Keratinocyte (primary cell): ENCODE measurements around the gene TMEM88. TPM values are rescaled to one million over a fixed set of nuclear protein-coding genes. Genes with fewer than 3 reads are reported as not detected.

Experiments
- DNase-seq: peaks from one replicate; pipeline ENCODE4 v3.0.0-alpha.2; 2011; ENCODE audit warnings: low read depth, missing footprints, low spot score
- FAIRE-seq: peaks from 2 replicates; lab custom pipeline; 2011; peaks lifted over from hg19 to GRCh38; lab: Jason Lieb, UNC
- H2AFZ ChIP-seq: 2 replicates; pipeline ENCODE4 v1.6.0; 2012; ENCODE audit warnings: low read length, control low read depth, inconsistent platforms; ENCODE audit not compliant: control insufficient read depth
- H3K27ac ChIP-seq: 2 replicates; pipeline ENCODE4 v1.5.1; 2011; ENCODE audit warnings: low read length; ENCODE audit not compliant: control insufficient read depth, insufficient read depth
- H3K27me3 ChIP-seq: 3 replicates; pipeline ENCODE4 v1.6.0; 2011; ENCODE audit warnings: low read length; ENCODE audit not compliant: control insufficient read depth, insufficient read depth; ENCODE audit errors: extremely low read depth
- H3K36me3 ChIP-seq, 2 experiments: 2 replicates in 1 of 2; 3 replicates in 1 of 2; pipeline ENCODE4 v1.5.1; 2011; ENCODE audit warnings: low read length in 2 of 2, mild to moderate bottlenecking in 1 of 2; ENCODE audit not compliant: control insufficient read depth in 2 of 2, insufficient read depth in 2 of 2; ENCODE audit errors: extremely low read depth in 1 of 2
- H3K4me1 ChIP-seq: 3 replicates; pipeline ENCODE4 v1.5.1; 2011; ENCODE audit warnings: low read length; ENCODE audit not compliant: control insufficient read depth, insufficient read depth; ENCODE audit errors: extremely low read depth
- H3K4me2 ChIP-seq: 3 replicates; pipeline ENCODE4 v1.6.0; 2011; ENCODE audit warnings: low read depth, low read length; ENCODE audit not compliant: control insufficient read depth, insufficient read depth; ENCODE audit errors: extremely low read depth
- H3K4me3 ChIP-seq, 3 experiments: fragments of 200-600 bp in 1 of 3; sonication (generic) in 1 of 3; 2 replicates in 2 of 3; 3 replicates in 1 of 3; pipeline ENCODE4 v1.5.1; 2011 to 2016; ENCODE audit warnings: low read length in 3 of 3, mild to moderate bottlenecking in 3 of 3, control low read depth in 2 of 3, inconsistent platforms in 1 of 3, low read depth in 1 of 3, mixed read lengths in 1 of 3, mixed run types in 1 of 3, moderate library complexity in 1 of 3; ENCODE audit not compliant: control insufficient read depth in 2 of 3, insufficient read depth in 2 of 3; ENCODE audit errors: extremely low read depth in 1 of 3
- H3K79me2 ChIP-seq: 2 replicates; pipeline ENCODE4 v1.6.0; 2012; ENCODE audit warnings: low read length; ENCODE audit not compliant: control insufficient read depth, insufficient read depth
- H3K9ac ChIP-seq: 3 replicates; pipeline ENCODE4 v1.6.0; 2011; ENCODE audit warnings: low read length; ENCODE audit not compliant: control insufficient read depth, insufficient read depth; ENCODE audit errors: extremely low read depth
- H3K9me1 ChIP-seq: 3 replicates; pipeline ENCODE4 v1.6.0; 2011; ENCODE audit warnings: low read length; ENCODE audit not compliant: control insufficient read depth, insufficient read depth; ENCODE audit errors: extremely low read depth
- H3K9me3 ChIP-seq: 2 replicates; pipeline ENCODE4 v1.5.1; 2012; ENCODE audit warnings: low read depth, low read length; ENCODE audit not compliant: control insufficient read depth
- H4K20me1 ChIP-seq: 3 replicates; pipeline ENCODE4 v1.6.0; 2011; ENCODE audit warnings: low read length; ENCODE audit not compliant: control insufficient read depth, insufficient read depth; ENCODE audit errors: extremely low read depth
- CTCF ChIP-seq, 3 experiments: IDR thresholded peaks in 1 of 3; conservative IDR thresholded peaks in 1 of 3; optimal IDR thresholded peaks in 1 of 3; 2 replicates in 2 of 3; 3 replicates in 1 of 3; pipeline versions ENCODE3 to v1.5.1; 2011; ENCODE audit warnings: low read length in 3 of 3, mild to moderate bottlenecking in 3 of 3, moderate library complexity in 2 of 3, control low read depth in 1 of 3, inconsistent platforms in 1 of 3; ENCODE audit not compliant: insufficient read depth in 2 of 3; ENCODE audit errors: extremely low read depth in 1 of 3
- EZH2 ChIP-seq: IDR thresholded peaks from one replicate; pipeline ENCODE4 v1.6.1; 2012; ENCODE audit warnings: inconsistent platforms, mild to moderate bottlenecking, low read length, moderate library complexity
- dilution Hi-C: fragments of 300-500 bp; cut with MboI; formaldehyde crosslinking; loops from one replicate; pipeline ENCODE4 v1.7.0; 2020; ENCODE audit warnings: low sequenced_read_pairs; ENCODE audit not compliant: extremely low pct_ligation_motif_present
- polyA plus RNA-seq, 5 experiments: library from polyadenylated mRNA; depleted of rRNA in 3 of 5; stranded (reverse) in 3 of 5; stranded (forward) in 1 of 5; unstranded in 1 of 5; fragments of >200 nt; gene quantifications; 1 replicate in 1 of 5; 2 replicates in 3 of 5; 3 replicates in 1 of 5; pipeline versions ENCODE4 v1.2.1 to v1.2.3, GENCODE V29; 2011 to 2012; ENCODE audit warnings: missing spikeins in 2 of 5, low read depth in 1 of 5, low replicate concordance in 1 of 5

The TMEM88 gene
- polyA plus RNA-seq, 1 donor (not counting 4 experiments of a cell fraction or from before 2014, with no cell fraction given): 0.45 TPM

- Histone ChIP-seq H4K20me1 (peaks cover 11% of the 10 kb centered on the region), H3K27me3 (no peaks in the 10 kb centered on the region), H3K27ac (no peak overlapping the region), H3K79me2 (peaks cover 25% of the 10 kb centered on the region), H3K9me1 (no peaks in the 10 kb centered on the region), H3K4me3 (no peak overlapping the region), H3K9me3 (no peaks in the 10 kb centered on the region), H3K36me3 (peaks cover 37 to 44% of the 10 kb centered on the region in 2 experiments), H3K4me1 (peaks cover 21% of the 10 kb centered on the region), H3K9ac (no peak overlapping the region), H2AFZ (no peak overlapping the region), H3K4me2 (no peak overlapping the region)
- TF ChIP-seq CTCF (optimal IDR thresholded peaks at IDR 0.05 in 1 of 3, IDR thresholded peaks at IDR 0.05 in 1 of 3, conservative IDR thresholded peaks at IDR 0.05 in 1 of 3; ENCODE audit: extremely low read depth in 1 of 3, insufficient read depth in 2 of 3, low read length in 3 of 3) (no peak), EZH2 (no peak)
- dilution Hi-C loops: no loop called here
- FAIRE-seq (no peak), DNase-seq (no peak)
These were observed 4.9 kb upstream of the TMEM88 start for GRCh38 chr17:7849751-7850504.

GRCh38 chr17:7850701-7851437, 4.0 kb upstream of the TMEM88 start:
- Histone ChIP-seq H3K27me3 (no peaks in the 10 kb centered on the region), H3K9me3 (no peaks in the 10 kb centered on the region), H3K4me3 (no peak overlapping the region), H3K4me2 (peak overlapping the region; percentile 25), H3K4me1 (peaks cover 23% of the 10 kb centered on the region), H3K27ac (no peak overlapping the region), H2AFZ (no peak overlapping the region), H3K9ac (no peak overlapping the region), H4K20me1 (peaks cover 8% of the 10 kb centered on the region), H3K36me3 (peaks cover 37 to 39% of the 10 kb centered on the region in 2 experiments), H3K79me2 (peaks cover 23% of the 10 kb centered on the region), H3K9me1 (no peaks in the 10 kb centered on the region)
- DNase-seq: no peak
- TF ChIP-seq EZH2: no peak
- TF ChIP-seq CTCF (optimal IDR thresholded peaks at IDR 0.05 in 1 of 3, IDR thresholded peaks at IDR 0.05 in 1 of 3, conservative IDR thresholded peaks at IDR 0.05 in 1 of 3; ENCODE audit: extremely low read depth in 1 of 3, insufficient read depth in 2 of 3, low read length in 3 of 3): no peak
- FAIRE-seq: no peak
- dilution Hi-C loops: no loop called here
